ENCODE measurements around the gene PDGFRB.

PDGFRB gene

GRCh38 chr5:150126921-150127265, 28.8 kb downstream of the PDGFRB start:
- peaks cover 5% of the 10 kb centered on the region for H3K4me1 ChIP-seq (ENCODE audit: low read depth, poor library complexity, severe bottlenecking)
- no peak overlapping the region for H2AFZ ChIP-seq (ENCODE audit: low read depth)
- no peak overlapping the region for H3K4me2 ChIP-seq
- H3K36me3 ChIP-seq (ENCODE audit: insufficient read depth): no peaks in the 10 kb centered on the region
- no peak for TF ChIP-seq CTCF (conservative IDR thresholded peaks at IDR 0.05; ENCODE audit: low read depth, low read length)
- H3K9ac ChIP-seq: no peak overlapping the region
- H4K20me1 ChIP-seq (ENCODE audit: insufficient read depth): no peaks in the 10 kb centered on the region
- no peaks in the 10 kb centered on the region for H3K79me2 ChIP-seq (ENCODE audit: insufficient read depth, low read depth)
- no peaks in the 10 kb centered on the region for H3K27me3 ChIP-seq (ENCODE audit: insufficient read depth, low read depth)
- H3K4me3 ChIP-seq (IDR thresholded peaks at IDR 0.05; ENCODE audit: insufficient read depth, low read depth, low read length): no peak overlapping the region
- no peak overlapping the region for H3K27ac ChIP-seq

GRCh38 chr5:150126199-150126920, 29.3 kb downstream of the PDGFRB start:
- no peaks in the 10 kb centered on the region for H3K36me3 ChIP-seq (ENCODE audit: insufficient read depth)
- no peak for TF ChIP-seq CTCF (conservative IDR thresholded peaks at IDR 0.05; ENCODE audit: low read depth, low read length)

GRCh38 chr5:150125334-150125733, 30.3 kb downstream of the PDGFRB start:
- Histone ChIP-seq H3K36me3 (ENCODE audit: insufficient read depth) (no peaks in the 10 kb centered on the region), H3K79me2 (ENCODE audit: insufficient read depth, low read depth) (no peaks in the 10 kb centered on the region), H4K20me1 (ENCODE audit: insufficient read depth) (no peaks in the 10 kb centered on the region), H2AFZ (ENCODE audit: low read depth) (no peak overlapping the region), H3K4me2 (no peak overlapping the region), H3K27ac (no peak overlapping the region), H3K9ac (no peak overlapping the region), H3K4me3 (IDR thresholded peaks at IDR 0.05; ENCODE audit: insufficient read depth, low read depth, low read length) (no peak overlapping the region), H3K27me3 (ENCODE audit: insufficient read depth, low read depth) (no peaks in the 10 kb centered on the region), H3K4me1 (ENCODE audit: low read depth, poor library complexity, severe bottlenecking) (peaks cover 5% of the 10 kb centered on the region)
- TF ChIP-seq CTCF (conservative IDR thresholded peaks at IDR 0.05; ENCODE audit: low read depth, low read length): no peak

More at GRCh38 chr5:150126199-150126920, 29.3 kb downstream of the PDGFRB start:
- Histone ChIP-seq H3K4me3 (IDR thresholded peaks at IDR 0.05; ENCODE audit: insufficient read depth, low read depth, low read length) (no peak overlapping the region), H3K27ac (no peak overlapping the region), H2AFZ (ENCODE audit: low read depth) (no peak overlapping the region), H3K4me2 (no peak overlapping the region), H3K79me2 (ENCODE audit: insufficient read depth, low read depth) (no peaks in the 10 kb centered on the region), H3K9ac (no peak overlapping the region), H4K20me1 (ENCODE audit: insufficient read depth) (no peaks in the 10 kb centered on the region), H3K4me1 (ENCODE audit: low read depth, poor library complexity, severe bottlenecking) (peaks cover 5% of the 10 kb centered on the region), H3K27me3 (ENCODE audit: insufficient read depth, low read depth) (no peaks in the 10 kb centered on the region)

GRCh38 chr5:150124596-150124995, 31.0 kb downstream of the PDGFRB start:
- Histone ChIP-seq H3K4me2 (no peak overlapping the region), H3K4me3 (IDR thresholded peaks at IDR 0.05; ENCODE audit: insufficient read depth, low read depth, low read length) (no peak overlapping the region), H3K36me3 (ENCODE audit: insufficient read depth) (no peaks in the 10 kb centered on the region), H4K20me1 (ENCODE audit: insufficient read depth) (no peaks in the 10 kb centered on the region), H2AFZ (ENCODE audit: low read depth) (no peak overlapping the region), H3K4me1 (ENCODE audit: low read depth, poor library complexity, severe bottlenecking) (peaks cover 5% of the 10 kb centered on the region), H3K27me3 (ENCODE audit: insufficient read depth, low read depth) (no peaks in the 10 kb centered on the region), H3K79me2 (ENCODE audit: insufficient read depth, low read depth) (no peaks in the 10 kb centered on the region), H3K9ac (no peak overlapping the region), H3K27ac (no peak overlapping the region)
- TF ChIP-seq CTCF (conservative IDR thresholded peaks at IDR 0.05; ENCODE audit: low read depth, low read length): no peak
